Measurements from ENCODE around the gene PTX4. TPM values are rescaled to one million over a fixed set of nuclear protein-coding genes. Genes with fewer than 3 reads are reported as not detected.
A peak's percentile ranks its signal among the peaks of the same experiment; 100 is the strongest.
"Not testable (repeated sequence)": the region's sequence is repeated elsewhere in the genome, so short reads cannot be mapped to it uniquely, and the experiment has no call there.

The PTX4 gene
- total RNA-seq, 1 donor from 2014 or later = not detected

GRCh38 chr16:1485847-1486496 lies 2.8 kb downstream of the PTX4 start:
- DNase-seq (ENCODE audit: low spot score) = no peak

DNA sequence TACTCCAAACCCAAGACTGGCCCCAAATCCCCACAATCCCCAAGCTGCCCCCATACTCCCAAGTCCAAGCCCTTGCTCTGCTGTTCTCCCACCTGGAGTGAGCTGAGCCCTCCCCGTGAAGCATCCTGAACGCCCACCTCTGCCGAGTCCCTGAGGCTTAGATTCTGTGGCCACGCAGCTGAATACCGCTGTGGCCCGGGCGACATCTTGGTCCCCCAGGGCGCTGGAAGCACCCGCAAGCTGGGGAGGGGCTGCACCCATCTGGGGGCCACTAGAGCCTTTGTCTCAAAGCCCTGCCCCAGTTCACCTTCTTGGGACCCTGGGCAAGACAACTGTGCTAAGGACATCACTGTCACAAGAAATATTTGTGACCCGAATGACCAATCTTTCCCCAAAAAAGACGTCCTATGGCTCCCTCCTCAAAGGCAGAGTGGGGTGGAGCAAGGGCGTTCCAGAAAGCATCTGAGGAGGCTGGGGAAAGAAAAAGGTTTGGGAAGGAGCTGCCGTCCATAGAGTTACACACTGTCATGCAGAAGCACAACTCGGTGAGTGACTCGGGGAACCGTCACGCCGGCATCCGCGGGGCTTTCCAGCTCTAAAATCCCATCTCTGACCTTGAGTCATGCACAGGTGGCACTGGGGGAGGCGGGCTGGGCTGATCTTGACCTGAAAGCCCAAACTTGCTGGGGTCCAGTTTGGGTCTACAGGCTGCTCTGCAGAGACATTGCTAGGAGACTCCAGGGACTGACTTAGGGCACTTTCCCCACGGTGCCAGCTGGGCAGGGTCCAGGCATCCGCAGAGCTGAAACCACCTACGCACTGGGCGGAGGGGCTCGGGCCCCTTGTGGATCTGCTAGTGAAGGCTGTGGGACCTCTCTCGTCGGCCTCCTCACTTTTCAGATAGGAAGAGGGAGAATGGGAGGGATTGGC lies 6.6 kb downstream of the PTX4 start:
- DNase-seq (ENCODE audit: low spot score) = no peak

GRCh38 chr16:1478937-1479336 lies 9.8 kb downstream of the PTX4 start:
- DNase-seq (ENCODE audit: low spot score) = not testable (repeated sequence)

DNA sequence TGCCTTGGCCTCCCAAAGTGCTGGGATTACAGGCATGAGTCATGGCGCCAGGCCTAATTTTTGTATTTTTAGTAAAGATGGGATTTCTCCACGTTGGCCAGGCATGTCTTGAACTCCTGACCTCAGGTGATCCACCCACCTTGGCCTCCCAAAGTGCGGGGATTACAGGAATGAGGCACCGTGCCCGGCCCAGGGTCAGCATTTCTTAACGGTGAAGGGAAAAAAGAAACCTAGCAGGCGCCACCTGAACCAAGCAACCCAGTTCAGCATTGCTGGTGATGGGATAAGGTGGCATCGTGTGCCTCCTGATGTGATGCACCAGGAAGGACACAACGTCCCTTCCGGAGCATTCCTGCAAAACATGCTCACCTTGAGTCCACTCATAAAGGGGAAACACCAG lies 11.7 kb downstream of the PTX4 start:
- DNase-seq (ENCODE audit: low spot score) = no peak

DNA sequence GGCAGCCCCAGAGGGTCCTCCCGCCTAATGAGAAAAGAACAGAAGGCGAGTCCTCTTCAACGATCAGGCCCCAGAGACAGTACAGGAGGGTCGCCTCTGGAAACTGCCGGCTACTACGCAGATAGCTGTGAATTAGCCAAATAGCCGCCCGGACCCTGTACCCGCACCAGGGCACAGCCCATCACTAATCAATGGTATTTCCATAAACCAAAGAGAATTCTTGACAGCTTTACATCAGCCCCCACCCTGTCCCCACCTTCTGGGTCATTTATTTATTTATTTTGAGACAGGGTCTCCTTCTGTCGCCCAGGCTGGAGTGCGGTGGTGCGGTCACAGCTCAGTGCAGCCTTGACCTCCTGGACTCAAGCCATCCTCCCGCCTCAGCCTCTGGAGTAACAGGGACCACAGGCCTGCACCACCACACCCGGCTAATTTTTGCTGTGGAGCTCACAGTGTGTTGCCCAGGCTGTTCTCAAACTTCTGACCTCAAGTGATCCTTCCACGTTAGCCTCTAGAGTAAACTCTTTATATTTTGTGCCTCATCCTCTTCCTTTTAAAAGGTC lies 13.1 kb downstream of the PTX4 start:
- DNase-seq (ENCODE audit: low spot score) = no peak

DNA sequence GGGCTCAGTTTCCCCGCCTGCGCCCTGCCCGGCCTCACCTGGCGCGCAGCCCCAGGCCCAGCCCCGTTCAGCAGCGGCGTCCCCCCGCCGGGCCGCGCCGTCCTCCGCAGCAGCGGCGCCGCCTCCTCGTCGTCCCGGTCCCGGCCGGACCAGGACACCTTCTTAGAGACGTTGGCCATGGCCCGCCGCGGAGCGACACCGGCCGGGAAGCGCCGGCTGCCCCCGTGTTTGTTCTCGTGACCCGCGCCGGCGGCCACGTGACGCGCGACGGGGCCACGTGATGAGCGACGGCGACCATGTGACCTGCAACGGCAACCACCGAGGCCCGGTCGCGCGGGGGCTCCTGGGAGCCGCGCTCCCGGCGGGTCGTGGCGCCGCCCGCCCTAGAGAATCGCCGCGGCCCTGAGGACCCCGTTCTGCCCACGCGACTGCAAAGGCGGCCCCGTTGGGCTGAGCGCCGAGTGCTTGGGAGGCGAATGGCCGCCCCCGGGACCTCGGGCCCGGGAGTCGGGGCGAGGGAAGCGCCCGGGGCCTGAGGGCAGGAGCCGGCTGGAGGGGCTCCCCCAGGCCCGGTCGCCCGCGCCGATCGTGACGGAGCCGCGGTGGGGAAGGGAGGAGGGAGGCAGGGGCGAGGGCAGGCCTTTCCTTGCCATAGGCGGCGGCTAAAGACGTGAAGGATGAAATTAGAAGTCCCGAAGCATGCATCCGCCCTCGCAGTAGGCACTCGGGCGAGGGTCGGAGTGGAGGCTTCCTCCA lies 13.8 kb downstream of the PTX4 start, which contains the start of gene CLCN7:
CLCN7 (minus strand) TSS at position 233 of the 756 bp plus-strand sequence; CDS start at position 179, 54 bp downstream.
- peak; percentile 81 for DNase-seq (ENCODE audit: low spot score)

DNA sequence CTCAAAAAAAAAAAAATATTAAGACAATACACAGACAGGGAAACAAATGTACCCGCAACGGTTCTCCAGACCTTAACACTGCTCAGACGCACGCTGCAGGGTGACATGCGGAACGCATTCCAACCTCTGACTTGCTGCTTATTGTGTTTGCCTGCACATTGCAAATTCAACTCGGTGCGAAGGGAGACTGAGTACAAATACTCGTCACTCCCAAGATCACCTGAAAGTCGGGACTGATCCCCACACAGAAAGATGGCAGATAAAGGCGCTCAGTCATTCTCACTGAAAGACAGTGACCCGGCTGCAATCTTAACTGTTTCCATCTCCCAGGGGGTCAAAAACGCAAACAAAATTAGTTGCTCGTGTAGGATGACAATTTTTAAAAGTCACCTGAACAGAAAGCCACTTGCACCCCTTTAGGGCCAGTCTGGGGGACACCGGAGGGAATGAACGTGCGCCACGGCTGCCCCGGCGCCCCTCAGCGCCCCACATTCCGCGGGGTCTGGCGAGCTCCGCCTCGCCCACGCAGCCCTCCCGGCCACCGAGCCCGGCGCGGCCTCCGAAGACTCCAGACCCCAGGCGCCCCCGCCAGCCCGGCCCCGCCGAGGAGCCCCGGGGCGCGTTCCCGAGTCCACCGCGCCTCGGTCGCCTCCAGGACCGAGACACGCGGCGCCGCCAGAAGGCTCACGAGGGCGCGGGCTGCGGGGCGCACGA lies 14.5 kb downstream of the PTX4 start:
- DNase-seq (ENCODE audit: low spot score) = no peak

DNA sequence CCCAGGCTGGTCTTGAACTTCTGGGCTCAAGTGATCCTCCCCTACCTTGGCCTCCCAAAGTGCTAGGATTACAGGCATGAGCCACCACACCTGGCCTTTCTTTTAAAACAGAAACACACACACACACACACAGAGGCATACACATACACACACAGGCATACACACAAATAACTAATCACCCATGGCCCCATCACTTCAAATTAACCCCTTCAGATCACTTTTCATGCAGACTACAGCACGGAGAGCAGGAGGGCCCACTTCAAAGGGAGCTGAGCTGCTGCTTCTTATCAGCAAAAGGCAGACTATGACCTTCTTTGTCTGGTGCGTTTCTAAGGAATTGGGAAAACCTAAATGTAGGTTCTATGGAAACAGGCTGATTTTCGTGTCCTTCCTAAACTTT lies 15.8 kb downstream of the PTX4 start:
- no peak for DNase-seq (ENCODE audit: low spot score)

DNA sequence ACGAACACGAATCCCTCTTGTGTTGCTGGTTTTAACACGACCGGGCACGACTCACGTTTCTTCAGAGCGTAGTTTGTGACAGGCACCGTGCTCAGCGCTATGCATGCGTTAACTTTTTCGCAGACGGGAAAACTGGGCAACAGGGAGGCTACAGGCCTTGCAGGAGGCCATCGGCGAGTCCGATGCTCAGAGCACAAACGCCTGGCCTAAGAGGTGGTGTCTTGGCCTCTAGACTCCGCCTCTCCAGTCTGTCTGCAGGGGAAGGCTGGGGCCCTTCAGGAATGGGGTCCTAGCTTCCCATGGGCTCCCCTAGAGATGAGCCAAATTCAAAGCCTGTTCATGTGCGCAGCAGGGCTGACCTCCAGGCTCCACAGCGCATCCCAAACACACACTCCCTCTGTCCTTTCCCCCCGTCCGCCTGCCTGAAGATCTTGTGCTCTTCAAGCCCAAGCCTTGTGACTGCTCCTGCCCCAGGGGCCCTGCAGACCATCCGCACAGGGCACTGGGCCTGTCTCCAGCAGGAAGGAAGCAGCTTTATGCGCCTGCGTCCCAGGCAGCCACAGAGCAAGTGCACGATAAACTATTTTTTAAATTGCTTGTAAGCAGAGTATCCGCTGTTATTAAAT lies 17.1 kb downstream of the PTX4 start:
- no peak for DNase-seq (ENCODE audit: low spot score)

DNA sequence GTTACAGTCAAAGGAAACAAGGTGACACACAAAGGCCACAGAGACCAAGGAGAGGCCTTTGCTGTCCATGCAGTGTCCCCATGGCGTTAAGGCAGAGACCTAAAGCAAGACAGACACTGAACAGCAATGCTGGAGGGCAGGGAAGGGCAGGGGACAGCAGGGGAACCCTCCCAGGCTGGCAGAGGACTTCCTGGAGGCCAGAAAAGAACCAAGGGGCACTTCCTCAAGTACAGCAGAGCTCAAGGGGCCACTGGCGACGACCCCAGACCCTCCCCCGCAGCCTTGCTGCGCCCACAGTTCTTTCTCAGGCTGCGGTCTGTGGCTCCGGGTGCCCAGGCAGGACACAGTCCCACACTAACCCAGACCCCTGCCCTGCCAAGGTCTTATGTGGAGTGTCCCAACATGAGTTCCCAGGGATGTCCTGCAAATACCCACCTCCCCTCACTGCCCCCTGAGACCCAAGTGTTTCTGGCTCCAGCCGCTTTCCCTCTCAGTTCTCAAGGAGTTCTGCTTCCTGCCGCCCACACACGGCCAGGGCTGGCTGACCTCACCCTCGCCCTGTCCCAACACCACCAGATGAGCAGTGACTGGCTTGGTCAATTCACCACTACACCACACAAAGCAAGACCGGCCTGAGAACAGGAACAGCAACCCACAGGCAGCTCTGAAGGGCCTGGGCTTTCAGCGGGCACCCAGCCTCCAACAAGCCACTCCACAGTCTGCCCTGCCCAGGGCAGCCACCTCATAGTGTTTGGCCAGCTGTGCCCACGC lies 18.1 kb downstream of the PTX4 start:
- no peak for DNase-seq (ENCODE audit: low spot score)

- no peak for DNase-seq (ENCODE audit: low spot score)
Measured at GRCh38 chr16:1469693-1470201, 19.0 kb downstream of the PTX4 start.

- not testable (repeated sequence) for DNase-seq (ENCODE audit: low spot score)
Measured at GRCh38 chr16:1469141-1469540, 19.6 kb downstream of the PTX4 start.

DNA sequence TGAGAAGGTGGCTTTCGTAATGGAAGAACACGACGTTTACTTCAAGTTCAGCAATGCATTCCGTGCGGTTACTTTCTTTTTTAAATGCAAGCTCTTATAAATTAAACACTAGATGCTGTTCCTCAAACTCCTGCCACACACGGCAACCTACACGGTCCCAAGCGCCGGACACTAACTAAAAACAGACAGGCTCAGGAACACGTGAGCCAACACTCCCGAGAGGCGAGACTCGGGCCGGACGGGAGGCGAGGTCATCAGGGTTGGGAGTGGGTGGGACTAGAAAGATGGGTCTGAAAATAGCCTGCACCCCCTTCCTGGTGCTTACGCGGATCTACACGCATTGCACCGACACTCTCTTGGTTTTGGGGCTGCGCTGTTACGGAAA lies 20.3 kb downstream of the PTX4 start:
- DNase-seq (ENCODE audit: low spot score) = no peak

GRCh38 chr16:1466968-1467521 lies 21.7 kb downstream of the PTX4 start:
- no peak for DNase-seq (ENCODE audit: low spot score)

DNA sequence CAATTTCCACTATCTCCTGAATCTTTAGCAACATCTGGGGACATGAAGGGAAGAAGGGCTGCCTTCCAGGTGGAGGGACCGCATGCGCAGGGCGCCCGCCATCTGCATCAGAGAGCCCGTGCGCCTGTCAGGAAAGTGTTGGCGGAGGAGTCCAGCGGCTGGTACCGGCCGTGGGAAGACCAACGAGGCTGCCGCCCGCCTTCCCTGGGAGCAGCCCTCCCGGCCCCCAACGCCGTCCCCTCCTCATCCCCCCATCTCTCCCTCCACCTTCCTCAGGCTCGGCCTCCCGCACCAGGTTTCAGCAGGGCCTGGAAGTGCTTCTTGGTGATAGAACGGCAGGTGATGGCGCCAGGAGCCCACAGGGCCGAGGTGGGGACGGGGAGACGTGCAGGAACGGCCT lies 22.7 kb downstream of the PTX4 start:
- DNase-seq (ENCODE audit: low spot score) = no peak

DNA sequence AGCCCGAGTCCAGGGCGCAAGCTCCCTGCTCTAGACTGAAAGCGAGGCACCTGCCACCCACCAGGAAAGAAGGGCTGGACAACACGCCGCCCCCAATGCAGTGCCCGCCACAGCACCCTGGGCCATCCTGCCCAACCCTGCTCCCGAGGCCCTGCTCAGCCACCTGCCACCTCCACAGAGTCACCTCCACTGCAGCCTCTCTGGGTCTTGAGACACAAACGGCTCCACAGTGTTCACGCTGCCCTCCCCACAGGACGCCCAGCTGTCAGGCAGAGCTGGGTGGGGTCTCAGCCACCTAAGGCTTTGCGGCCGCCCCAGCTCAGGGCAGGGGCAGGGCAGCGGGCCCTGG lies 23.2 kb downstream of the PTX4 start:
- no peak for DNase-seq (ENCODE audit: low spot score)

DNA sequence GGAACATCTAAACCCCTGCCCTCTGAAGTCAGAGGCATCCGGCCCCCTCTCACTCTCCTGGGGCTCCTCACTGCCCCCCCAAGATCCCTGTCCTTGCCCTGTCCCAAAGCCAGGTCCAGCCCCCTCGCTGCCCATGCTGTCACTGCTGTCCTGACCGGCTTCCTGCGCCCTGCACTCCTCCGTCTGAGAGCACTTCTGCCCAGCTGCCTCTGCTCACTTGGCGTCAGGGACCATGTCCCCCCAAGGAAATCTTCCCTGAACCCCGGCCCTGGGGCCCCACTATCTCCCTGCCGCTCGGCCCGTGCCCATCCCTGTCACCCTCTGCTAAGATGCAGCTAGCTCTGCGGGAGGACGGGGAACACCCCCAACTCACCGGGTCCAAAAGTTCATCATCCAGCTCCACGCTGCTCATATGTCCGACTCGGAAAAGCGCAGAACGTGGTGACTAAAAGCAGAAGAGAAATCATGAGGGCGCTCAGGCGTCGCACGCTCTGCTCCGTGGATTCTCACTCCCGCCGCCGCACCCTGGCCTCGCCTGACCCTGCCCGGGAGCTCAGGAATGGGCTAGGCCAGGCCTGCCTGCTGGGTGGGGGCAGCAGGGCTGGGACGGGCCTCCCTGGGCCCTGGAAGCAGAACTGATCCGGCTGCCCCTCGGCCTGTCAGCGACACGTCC lies 23.7 kb downstream of the PTX4 start:
- no peak for DNase-seq (ENCODE audit: low spot score)

- DNase-seq (ENCODE audit: low spot score) = no peak
Measured at GRCh38 chr16:1464196-1464893, 24.4 kb downstream of the PTX4 start.

All from umbilical cord (tissue), 2 donors.